ENCODE measurements around the gene RGL2. TPM values are rescaled to one million over a fixed set of nuclear protein-coding genes. Genes with fewer than 3 reads are reported as not detected.
"Not testable (repeated sequence)": the region's sequence is repeated elsewhere in the genome, so short reads cannot be mapped to it uniquely, and the experiment has no call there.

RGL2 gene
- total and polyA plus RNA-seq, 2 donors (not counting 1 experiment from before 2014, with no cell fraction given) = 98.5 to 133 TPM

GRCh38 chr6:33271117-33271467 lies 27.6 kb downstream of the RGL2 start:
- peak overlapping the region; percentile 99 for H2AFZ ChIP-seq (ENCODE audit: insufficient read depth, low read depth, low read length, poor library complexity, severe bottlenecking)
- TF ChIP-seq EZH2 (IDR thresholded peaks at IDR 0.05; ENCODE audit: borderline replicate concordance, insufficient read depth, low read depth, low read length, poor library complexity, severe bottlenecking) = no peak
- TF ChIP-seq CTCF (IDR thresholded peaks at IDR 0.05) = no peak
- ATAC-seq (ENCODE audit: low read depth) = no peak
- Mint-ChIP-seq H3K4me3 (peak overlapping the region; percentile 94), H3K27me3 (no peaks in the 10 kb centered on the region), H3K4me1 (peaks cover 57% of the 10 kb centered on the region), H3K27ac (peak overlapping the region; percentile 99), H3K9me3 (ENCODE audit: insufficient read depth) (no peaks in the 10 kb centered on the region)
- H3K27ac ChIP-seq (ENCODE audit: low read length in 2 of 2) = peak overlapping the region; percentile 89 to 94
- POLR2A ChIA-PET = interaction anchor here (0.6 to 2.2 kb wide), 22 partner anchors 11 to 299 kb away, joined by 3 to 36 read pairs (median 6); partner anchors contain the start of genes PFDN6, RGL2, RING1 and TAPBP
- H3K79me2 ChIP-seq (ENCODE audit: control insufficient read depth, insufficient read depth, low read length) = peaks cover 71% of the 10 kb centered on the region
- CTCF ChIA-PET = interaction anchor here (0.7 to 1.8 kb wide), 15 partner anchors 10 to 321 kb away, joined by 3 to 15 read pairs (median 4); partner anchors contain the start of genes PFDN6, WDR46 and ZBTB22
- peaks cover 24 to 62% of the 10 kb centered on the region in 2 experiments for H3K36me3 ChIP-seq (replicated peaks in 1 of 2; ENCODE audit: control extremely low read depth in 1 of 2, control insufficient read depth in 1 of 2, extremely low read depth in 1 of 2, insufficient read depth in 2 of 2, low read length in 1 of 2)
- peaks cover 41 to 48% of the 10 kb centered on the region in 2 donors for H3K4me1 ChIP-seq (ENCODE audit: control insufficient read depth in 2 of 2, insufficient read depth in 2 of 2, low read length in 2 of 2)
- H3K27me3 ChIP-seq (replicated peaks in 1 of 4; ENCODE audit: control extremely low read depth in 1 of 4, control insufficient read depth in 3 of 4, insufficient read depth in 4 of 4, low read length in 3 of 4) = no peaks in the 10 kb centered on the region
- peaks cover 20% of the 10 kb centered on the region for H4K20me1 ChIP-seq (ENCODE audit: control insufficient read depth, insufficient read depth, low read length, poor library complexity, severe bottlenecking)
- peak overlapping the region; percentile 81 to 95 (median 86) for H3K4me3 ChIP-seq (ENCODE audit: control extremely low read depth in 1 of 5, extremely low read depth in 1 of 5, insufficient read depth in 1 of 5, low read depth in 2 of 5, low read length in 4 of 5)
- DNase-seq = no peak
- H3K9me3 ChIP-seq (ENCODE audit: control extremely low read depth in 1 of 3, control insufficient read depth in 2 of 3, insufficient read depth in 1 of 3, low read length in 2 of 3) = no peaks in the 10 kb centered on the region
- H3K4me2 ChIP-seq (replicated peaks; ENCODE audit: low read depth, low read length, poor library complexity, severe bottlenecking) = peak overlapping the region; percentile 90
- intact Hi-C loops (cut with micrococcal nuclease) = loop anchor here (1.0 to 5.0 kb wide), 6 partner anchors 22 to 311 kb away; partner anchors contain the start of genes BAK1, CUTA, RXRB and SLC39A7
- peak overlapping the region; percentile 93 for H3K9ac ChIP-seq (ENCODE audit: low read length)
- 0% methylated on average over 3 of the region's 7 CpGs for WGBS (ENCODE audit: insufficient coverage)

- H3K4me2 ChIP-seq (replicated peaks; ENCODE audit: low read depth, low read length, poor library complexity, severe bottlenecking) = no peak overlapping the region
- TF ChIP-seq EZH2 (IDR thresholded peaks at IDR 0.05; ENCODE audit: borderline replicate concordance, insufficient read depth, low read depth, low read length, poor library complexity, severe bottlenecking) (no peak), CTCF (IDR thresholded peaks at IDR 0.05) (no peak)
- no peak for DNase-seq
- H2AFZ ChIP-seq (ENCODE audit: insufficient read depth, low read depth, low read length, poor library complexity, severe bottlenecking) = no peak overlapping the region
- H3K9me3 Mint-ChIP-seq (ENCODE audit: insufficient read depth) = no peaks in the 10 kb centered on the region
- no peak overlapping the region for H3K27ac ChIP-seq (ENCODE audit: low read length in 2 of 2)
- H3K27ac Mint-ChIP-seq = no peak overlapping the region
- H3K4me3 ChIP-seq (ENCODE audit: control extremely low read depth in 1 of 5, extremely low read depth in 1 of 5, insufficient read depth in 1 of 5, low read depth in 2 of 5, low read length in 4 of 5) = no peak overlapping the region
- peaks cover 35 to 81% of the 10 kb centered on the region in 2 experiments for H3K36me3 ChIP-seq (replicated peaks in 1 of 2; ENCODE audit: control extremely low read depth in 1 of 2, control insufficient read depth in 1 of 2, extremely low read depth in 1 of 2, insufficient read depth in 2 of 2, low read length in 1 of 2)
- H3K9ac ChIP-seq (ENCODE audit: low read length) = no peak overlapping the region
- peaks cover 14% of the 10 kb centered on the region for H3K79me2 ChIP-seq (ENCODE audit: control insufficient read depth, insufficient read depth, low read length)
- intact Hi-C loops (cut with micrococcal nuclease) = no loop called here
- H3K27me3 Mint-ChIP-seq = no peaks in the 10 kb centered on the region
- H3K4me1 ChIP-seq (ENCODE audit: control insufficient read depth in 2 of 2, insufficient read depth in 2 of 2, low read length in 2 of 2) = no peaks in the 10 kb centered on the region
- H3K9me3 ChIP-seq (ENCODE audit: control extremely low read depth in 1 of 3, control insufficient read depth in 2 of 3, insufficient read depth in 1 of 3, low read length in 2 of 3) = no peaks in the 10 kb centered on the region
- no peaks in the 10 kb centered on the region for H4K20me1 ChIP-seq (ENCODE audit: control insufficient read depth, insufficient read depth, low read length, poor library complexity, severe bottlenecking)
- WGBS (ENCODE audit: insufficient coverage) = 100% methylated on average over 2 of the region's 7 CpGs
- no peak overlapping the region for H3K4me3 Mint-ChIP-seq
- H3K4me1 Mint-ChIP-seq = no peaks in the 10 kb centered on the region
- no peak for ATAC-seq (ENCODE audit: low read depth)
- ChIA-PET CTCF (interaction anchor here (0.6 to 1.2 kb wide), 3 partner anchors 9 to 137 kb away, joined by 3 to 5 read pairs (median 4); no protein-coding TSS in a partner anchor), POLR2A (no interaction called here)
- H3K27me3 ChIP-seq (replicated peaks in 1 of 4; ENCODE audit: control extremely low read depth in 1 of 4, control insufficient read depth in 3 of 4, insufficient read depth in 4 of 4, low read length in 3 of 4) = no peaks in the 10 kb centered on the region
Observed at GRCh38 chr6:33264015-33264414, 34.7 kb downstream of the RGL2 start.

- H3K4me3 ChIP-seq (ENCODE audit: control extremely low read depth in 1 of 5, extremely low read depth in 1 of 5, insufficient read depth in 1 of 5, low read depth in 2 of 5, low read length in 4 of 5); H3K4me1 ChIP-seq (ENCODE audit: control insufficient read depth in 2 of 2, insufficient read depth in 2 of 2, low read length in 2 of 2); ATAC-seq (ENCODE audit: low read depth); H3K27ac Mint-ChIP-seq; H3K4me3 Mint-ChIP-seq; H3K4me2 ChIP-seq (replicated peaks; ENCODE audit: low read depth, low read length, poor library complexity, severe bottlenecking); H3K9me3 Mint-ChIP-seq (ENCODE audit: insufficient read depth); H3K27me3 ChIP-seq (replicated peaks in 1 of 4; ENCODE audit: control extremely low read depth in 1 of 4, control insufficient read depth in 3 of 4, insufficient read depth in 4 of 4, low read length in 3 of 4); DNase-seq; H3K79me2 ChIP-seq (ENCODE audit: control insufficient read depth, insufficient read depth, low read length); H4K20me1 ChIP-seq (ENCODE audit: control insufficient read depth, insufficient read depth, low read length, poor library complexity, severe bottlenecking); H3K9me3 ChIP-seq (ENCODE audit: control extremely low read depth in 1 of 3, control insufficient read depth in 2 of 3, insufficient read depth in 1 of 3, low read length in 2 of 3); POLR2A ChIA-PET; H2AFZ ChIP-seq (ENCODE audit: insufficient read depth, low read depth, low read length, poor library complexity, severe bottlenecking); H3K4me1 Mint-ChIP-seq; H3K9ac ChIP-seq (ENCODE audit: low read length); H3K27me3 Mint-ChIP-seq; H3K27ac ChIP-seq (ENCODE audit: low read length in 2 of 2); intact Hi-C loops (cut with micrococcal nuclease): not testable (repeated sequence)
- peaks cover 29 to 70% of the 10 kb centered on the region in 2 experiments for H3K36me3 ChIP-seq (replicated peaks in 1 of 2; ENCODE audit: control extremely low read depth in 1 of 2, control insufficient read depth in 1 of 2, extremely low read depth in 1 of 2, insufficient read depth in 2 of 2, low read length in 1 of 2)
- CTCF ChIA-PET = interaction anchor here (1.5 kb wide), 1 partner anchor 14 kb away, joined by 6 read pairs; no protein-coding TSS in a partner anchor
- no CpG with 5 or more reads among the region's 3 CpGs for whole genome bisulfite sequencing (ENCODE audit: insufficient coverage)
Observed at GRCh38 chr6:33262490-33262889, 36.3 kb downstream of the RGL2 start.

Measured in B cell (primary cell).